Endometrium (tissue), 2 donors: ENCODE results near the gene ZFYVE26.
"Not testable (repeated sequence)": the region's sequence is repeated elsewhere in the genome, so short reads cannot be mapped to it uniquely, and the experiment has no call there.

ENCODE experiments used
- FAIRE-seq: peaks from 2 replicates; lab custom pipeline; 2012; peaks lifted over from hg19 to GRCh38; lab: Jason Lieb, UNC
- donor health status: control.
- donor health status: control.

The ZFYVE26 gene

GRCh38 chr14:67749341-67750084, 66.9 kb downstream of the ZFYVE26 start:
- FAIRE-seq, result no peak

GRCh38 chr14:67748312-67748711, 68.1 kb downstream of the ZFYVE26 start:
- no peak for FAIRE-seq

GRCh38 chr14:67746927-67747326, 69.5 kb downstream of the ZFYVE26 start:
- FAIRE-seq, result no peak

- FAIRE-seq, result no peak
Observed at GRCh38 chr14:67744046-67744445, 72.3 kb downstream of the ZFYVE26 start.

GRCh38 chr14:67738740-67739504, 77.5 kb downstream of the ZFYVE26 start:
- no peak for FAIRE-seq

- FAIRE-seq, result no peak
Observed at GRCh38 chr14:67736771-67737170, 79.6 kb downstream of the ZFYVE26 start.

DNA sequence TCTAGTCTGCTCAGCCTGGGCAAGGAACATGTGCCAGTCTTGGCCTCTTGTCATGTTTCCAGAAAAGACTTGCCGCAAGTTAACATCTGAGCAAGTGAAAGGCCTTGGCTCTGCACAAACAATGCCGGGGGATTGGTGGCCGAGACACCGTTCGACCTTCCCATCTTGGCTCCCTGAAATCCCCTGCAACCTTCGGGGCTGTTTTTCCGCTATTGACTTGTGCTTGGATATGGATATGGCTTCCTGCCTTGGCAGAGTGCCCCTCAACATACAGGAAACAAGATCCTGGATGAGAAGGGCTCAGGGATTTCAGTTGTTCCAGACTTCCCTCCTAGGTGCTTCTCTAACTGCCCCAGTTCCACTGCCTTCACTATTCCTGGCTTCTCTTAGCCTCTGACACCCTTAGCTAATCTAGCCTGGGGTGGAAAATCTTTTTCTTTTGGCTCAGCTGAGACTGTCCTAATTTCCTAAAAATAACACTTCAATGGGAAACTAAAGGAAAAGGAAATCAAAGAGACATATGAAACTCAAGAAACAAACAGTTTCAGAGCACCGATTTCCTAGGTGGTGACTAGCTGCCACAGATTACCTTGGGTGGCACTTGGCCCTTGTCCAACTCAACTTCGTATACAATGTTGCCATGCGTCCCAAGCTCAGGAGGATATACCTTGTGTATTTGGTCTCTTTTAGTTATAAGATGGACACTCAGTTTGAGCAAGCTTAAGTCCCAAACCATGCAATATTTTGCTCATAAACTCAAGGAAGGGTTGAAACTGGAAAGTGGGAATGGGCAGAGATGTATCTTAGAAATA, 80.8 kb downstream of the ZFYVE26 start:
- no peak for FAIRE-seq

GRCh38 chr14:67734675-67735074, 81.7 kb downstream of the ZFYVE26 start:
- FAIRE-seq, result no peak

GRCh38 chr14:67733616-67734015, 82.8 kb downstream of the ZFYVE26 start:
- no peak for FAIRE-seq

DNA sequence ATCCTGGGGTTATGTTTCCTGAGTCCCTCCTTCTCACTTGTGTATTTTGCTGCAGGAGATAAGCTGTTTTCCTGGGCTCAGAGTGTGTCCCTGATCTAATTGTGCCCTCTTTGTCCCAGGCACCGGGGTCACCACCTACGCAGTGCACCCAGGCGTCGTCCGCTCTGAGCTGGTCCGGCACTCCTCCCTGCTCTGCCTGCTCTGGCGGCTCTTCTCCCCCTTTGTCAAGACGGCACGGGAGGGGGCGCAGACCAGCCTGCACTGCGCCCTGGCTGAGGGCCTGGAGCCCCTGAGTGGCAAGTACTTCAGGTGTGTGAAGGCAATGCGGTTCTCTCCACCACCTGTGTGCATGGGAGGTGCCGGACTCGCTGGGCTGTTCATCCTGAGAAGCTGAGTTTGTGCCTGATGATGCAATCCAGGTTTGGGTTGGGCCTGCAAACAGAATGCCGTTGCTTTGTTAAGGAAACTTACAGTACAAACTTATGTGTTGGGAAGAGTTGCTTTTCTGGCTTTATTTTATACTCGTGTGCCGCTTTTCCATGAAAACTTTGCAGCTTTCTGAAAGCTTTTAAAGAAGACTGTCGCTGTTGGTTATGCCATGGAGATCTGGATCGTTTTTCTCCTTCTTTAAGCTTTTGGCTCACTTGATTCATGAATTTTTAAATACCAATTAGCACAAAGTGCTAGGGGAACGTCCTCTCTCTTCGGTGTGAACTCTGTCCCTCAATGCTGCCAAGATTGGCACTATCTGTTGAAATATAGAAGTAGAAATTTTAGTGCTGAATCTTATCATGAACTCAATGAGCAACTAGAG, 87.1 kb downstream of the ZFYVE26 start:
- FAIRE-seq, result no peak

DNA sequence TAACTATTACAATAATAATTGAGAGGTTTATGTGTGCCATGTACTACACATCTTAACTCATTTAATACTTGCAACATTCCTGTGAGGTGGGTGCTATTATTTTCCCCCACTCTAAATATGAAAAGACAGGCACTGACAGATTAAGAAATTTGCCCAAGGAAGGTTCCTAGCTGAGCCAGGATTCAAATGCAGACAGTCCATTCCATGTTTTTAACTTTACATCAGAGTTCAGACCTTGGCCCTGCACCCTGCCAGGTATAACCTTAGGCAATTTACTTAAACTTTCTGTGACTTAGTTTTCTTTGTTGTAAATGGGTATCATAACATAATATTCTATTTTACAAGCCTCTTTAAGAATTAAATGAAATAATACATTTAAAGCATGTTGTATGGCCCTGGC, 88.1 kb downstream of the ZFYVE26 start:
- FAIRE-seq, result no peak

DNA sequence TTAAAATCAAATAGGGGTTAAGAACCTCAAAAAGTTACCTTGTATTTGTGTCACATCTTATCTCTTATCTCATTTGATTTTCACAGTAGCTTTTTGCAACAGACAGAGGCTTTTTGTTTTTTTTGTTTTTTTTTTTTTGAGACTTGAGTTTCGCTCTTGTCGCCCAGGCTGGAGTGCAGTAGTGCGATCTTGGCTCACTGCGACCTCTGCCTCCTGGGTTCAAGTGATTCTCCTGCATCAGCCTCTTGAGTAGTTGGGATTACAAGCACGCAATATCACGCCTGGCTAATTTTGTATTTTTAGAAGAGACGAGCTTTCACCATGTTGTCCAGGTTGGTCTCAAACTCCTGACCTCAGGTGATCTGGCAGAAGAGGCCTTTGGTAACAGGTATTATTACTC, 89.0 kb downstream of the ZFYVE26 start:
- FAIRE-seq, result no peak

DNA sequence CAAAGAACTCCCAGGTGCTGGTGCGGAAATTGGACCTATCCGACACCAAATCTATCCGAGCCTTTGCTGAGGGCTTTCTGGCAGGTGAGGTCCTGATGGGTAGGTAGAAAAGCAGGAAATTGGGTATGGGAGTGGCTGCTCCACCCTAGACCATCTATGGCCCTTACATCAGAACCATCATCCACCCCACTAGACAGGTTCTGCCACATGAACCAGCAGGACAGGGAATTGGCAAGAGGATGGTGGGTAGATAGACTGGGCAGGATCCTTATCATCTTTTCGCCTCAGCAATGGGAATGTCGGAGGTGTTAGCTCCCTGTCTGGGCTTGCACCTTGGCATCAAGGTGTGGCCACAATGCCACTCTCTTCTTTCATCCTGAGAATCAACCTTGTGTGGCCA, 91.2 kb downstream of the ZFYVE26 start:
- no peak for FAIRE-seq

- no peak for FAIRE-seq
Observed at GRCh38 chr14:67722293-67722692, 94.1 kb downstream of the ZFYVE26 start.

GRCh38 chr14:67721875-67722274, 94.5 kb downstream of the ZFYVE26 start:
- FAIRE-seq, result no peak

DNA sequence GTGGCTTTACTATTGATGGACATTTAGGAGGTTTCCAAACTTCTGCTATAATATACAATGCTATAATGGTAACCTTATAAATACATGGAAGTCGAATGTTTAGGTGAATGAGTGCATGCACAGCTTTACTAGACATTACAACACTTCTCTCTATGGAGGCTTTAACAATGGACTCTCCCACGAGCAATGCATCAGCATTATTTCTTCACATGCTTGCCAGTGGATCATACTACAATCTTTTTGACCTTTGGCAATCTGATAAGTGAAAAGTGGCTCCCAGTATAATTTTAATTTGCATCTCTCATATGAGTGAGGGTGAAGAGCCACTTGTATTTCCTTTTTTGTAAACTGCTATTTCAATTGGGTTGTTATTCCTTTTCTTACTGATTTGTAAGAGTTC, 96.5 kb downstream of the ZFYVE26 start:
- FAIRE-seq, result no peak

DNA sequence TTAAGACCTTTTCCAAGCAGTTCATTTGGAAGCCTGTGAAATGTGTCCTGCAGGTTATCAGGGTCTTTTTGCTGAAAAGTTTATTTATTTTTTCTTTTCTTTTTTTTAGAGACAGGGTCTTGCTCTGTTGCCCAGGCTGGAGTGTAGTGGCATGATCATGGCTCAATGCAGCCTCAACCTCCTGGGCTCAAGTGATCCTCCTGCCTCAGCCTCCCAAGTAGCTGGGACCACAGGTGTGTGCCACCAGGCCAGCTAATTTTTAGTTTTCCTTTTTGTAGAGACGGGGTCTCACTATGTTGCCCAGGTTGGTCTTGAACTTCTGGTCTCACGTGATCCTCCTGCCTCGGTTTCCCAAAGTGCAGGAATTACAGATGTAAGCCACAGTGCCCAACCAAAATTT, 97.0 kb downstream of the ZFYVE26 start:
- FAIRE-seq, result not testable (repeated sequence)

- FAIRE-seq, result no peak
Observed at GRCh38 chr14:67718265-67718664, 98.1 kb downstream of the ZFYVE26 start.

DNA sequence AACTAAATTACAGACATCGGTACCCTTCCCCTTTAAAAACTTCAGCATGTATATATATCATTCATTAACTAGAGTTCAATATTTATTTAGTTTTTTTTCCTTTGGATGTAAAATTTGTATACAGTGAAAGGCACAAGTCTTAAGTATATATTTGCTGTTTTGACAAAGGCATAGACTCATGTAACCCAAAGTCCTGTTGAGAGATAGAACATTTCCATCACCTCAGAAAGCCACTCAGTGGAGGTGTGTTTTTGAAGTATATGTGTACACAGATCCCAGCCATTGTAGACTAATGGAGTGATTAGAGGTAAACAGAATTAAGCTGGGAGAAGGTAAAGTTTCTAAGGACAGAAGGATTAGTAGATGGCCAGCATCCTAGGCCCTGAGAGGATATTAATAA, 99.3 kb downstream of the ZFYVE26 start:
- no peak for FAIRE-seq

- FAIRE-seq, result no peak
Observed at GRCh38 chr14:67710209-67710608, 106.2 kb downstream of the ZFYVE26 start.

- FAIRE-seq, result not testable (repeated sequence)
Observed at GRCh38 chr14:67709796-67710195, 106.6 kb downstream of the ZFYVE26 start.

- FAIRE-seq, result not testable (repeated sequence)
Observed at GRCh38 chr14:67709346-67709745, 107.0 kb downstream of the ZFYVE26 start.
